Astrocyte (in vitro differentiated cells and primary cell): ENCODE results near the gene GINS2.

ENCODE experiments used
- EZH2 ChIP-seq: IDR thresholded peaks from 2 replicates; pipeline ENCODE4 v1.6.1; 2012; ENCODE audit warnings: mild to moderate bottlenecking, low read length, inconsistent platforms; ENCODE audit not compliant: insufficient read depth
- TF ChIP-seq, protein P1 (sequence below): IDR thresholded peaks from 2 replicates; pipeline ENCODE4 v1.5.1; 2011; ENCODE audit warnings: low read depth, mild to moderate bottlenecking, inconsistent platforms, low read length, moderate library complexity; ENCODE audit not compliant: insufficient read depth

GRCh38 chr16:85730186-85730465, 41.4 kb upstream of the GINS2 start:
- TF ChIP-seq, protein P1, sequence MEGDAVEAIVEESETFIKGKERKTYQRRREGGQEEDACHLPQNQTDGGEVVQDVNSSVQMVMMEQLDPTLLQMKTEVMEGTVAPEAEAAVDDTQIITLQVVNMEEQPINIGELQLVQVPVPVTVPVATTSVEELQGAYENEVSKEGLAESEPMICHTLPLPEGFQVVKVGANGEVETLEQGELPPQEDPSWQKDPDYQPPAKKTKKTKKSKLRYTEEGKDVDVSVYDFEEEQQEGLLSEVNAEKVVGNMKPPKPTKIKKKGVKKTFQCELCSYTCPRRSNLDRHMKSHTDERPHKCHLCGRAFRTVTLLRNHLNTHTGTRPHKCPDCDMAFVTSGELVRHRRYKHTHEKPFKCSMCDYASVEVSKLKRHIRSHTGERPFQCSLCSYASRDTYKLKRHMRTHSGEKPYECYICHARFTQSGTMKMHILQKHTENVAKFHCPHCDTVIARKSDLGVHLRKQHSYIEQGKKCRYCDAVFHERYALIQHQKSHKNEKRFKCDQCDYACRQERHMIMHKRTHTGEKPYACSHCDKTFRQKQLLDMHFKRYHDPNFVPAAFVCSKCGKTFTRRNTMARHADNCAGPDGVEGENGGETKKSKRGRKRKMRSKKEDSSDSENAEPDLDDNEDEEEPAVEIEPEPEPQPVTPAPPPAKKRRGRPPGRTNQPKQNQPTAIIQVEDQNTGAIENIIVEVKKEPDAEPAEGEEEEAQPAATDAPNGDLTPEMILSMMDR, result no peak
- TF ChIP-seq EZH2, result no peak
